HEK293 (cell line): Measurements from ENCODE around the gene HIC1.

Source experiments
- AEBP2 ChIP-seq: fragments of 450-650 bp; formaldehyde crosslinking; IDR thresholded peaks from 2 replicates; pipeline ENCODE4 v1.5.1; 2016; ENCODE audit warnings: missing biosample characterization, missing genetic modification characterization, borderline replicate concordance
- ZBTB11 ChIP-seq: fragments of 450-650 bp; formaldehyde crosslinking; conservative IDR thresholded peaks from 2 replicates; pipeline ENCODE4 v1.5.1; 2016; ENCODE audit warnings: low read depth, missing biosample characterization, missing genetic modification characterization

- TF ChIP-seq AEBP2 (tag by site-specific recombination): no peak
- no peak for TF ChIP-seq ZBTB11
These were observed 15.5 kb downstream of the HIC1 start for GRCh38 chr17:2070241-2071023.
